ENCODE results near the gene SSTR4.

SSTR4 gene

GRCh38 chr20:23086931-23087411, 51.9 kb downstream of the SSTR4 start:
- no peak for DNase-seq (ENCODE audit: low read depth)

- no peak for DNase-seq (ENCODE audit: low read depth)
These were observed 52.6 kb downstream of the SSTR4 start for GRCh38 chr20:23087587-23088251.

Measured in stromal cell of bone marrow (primary cell).